ENCODE data around the gene CCDC74A.
"Not testable (repeated sequence)": the region's sequence is repeated elsewhere in the genome, so short reads cannot be mapped to it uniquely, and the experiment has no call there.

Gene CCDC74A

DNA sequence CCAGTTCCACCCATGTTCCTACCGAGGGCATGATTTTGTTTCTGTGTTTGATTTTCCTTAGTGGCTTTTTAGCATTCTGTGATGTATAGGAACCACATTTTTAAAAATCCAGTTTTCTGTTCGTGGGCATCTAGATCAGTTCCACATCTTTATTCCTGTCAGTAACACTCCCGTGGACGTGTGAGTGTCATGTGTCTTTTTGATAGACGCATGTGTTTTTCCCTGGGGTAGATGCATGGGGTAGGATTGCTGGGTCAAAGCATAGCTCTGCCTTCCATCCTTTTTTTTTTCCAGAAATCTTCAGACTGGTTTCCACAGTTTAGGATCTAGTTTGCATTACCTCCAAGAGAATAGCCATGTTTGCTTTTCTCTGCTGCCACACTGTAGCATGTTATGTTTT, 38.7 kb downstream of the CCDC74A start:
- no peak for DNase-seq

DNA sequence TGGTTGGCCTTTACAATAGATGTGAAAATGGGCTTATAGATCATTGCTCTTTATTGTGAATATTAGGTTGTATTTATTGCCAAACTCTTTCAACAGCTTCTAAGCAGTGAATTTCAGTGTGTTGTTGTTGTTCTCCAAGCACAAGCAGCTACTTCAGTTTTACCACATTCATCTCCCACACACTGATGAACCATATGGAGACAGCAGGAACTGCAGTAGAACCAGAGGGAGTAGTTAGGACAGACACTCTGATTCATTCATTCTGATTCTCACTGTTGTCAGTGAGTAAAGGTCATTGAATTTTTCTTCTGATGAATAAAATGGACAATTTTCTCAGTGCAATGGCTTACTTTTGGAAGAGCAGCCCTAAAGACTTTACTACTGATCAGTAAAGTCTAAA, 40.2 kb downstream of the CCDC74A start:
- DNase-seq, result no peak

DNA sequence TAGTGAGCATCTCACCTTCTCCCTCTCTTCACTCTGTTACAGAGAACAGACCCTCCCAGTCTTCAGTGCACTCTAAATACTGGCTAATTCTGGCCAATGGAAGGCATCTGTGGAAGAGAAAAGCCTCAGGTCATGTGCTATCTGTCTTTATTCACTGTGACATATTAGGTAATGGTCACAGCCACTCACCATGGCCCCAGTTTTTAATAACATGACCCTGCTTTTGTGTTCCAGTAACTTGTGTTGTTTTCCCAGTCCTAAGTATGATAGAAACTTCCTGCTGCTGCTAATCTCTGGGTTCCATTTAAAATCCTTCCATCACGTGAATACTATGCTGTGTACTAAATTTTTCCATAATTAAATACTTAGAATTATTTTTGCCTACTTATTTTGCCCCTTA, 40.7 kb downstream of the CCDC74A start:
- DNase-seq, result not testable (repeated sequence)

DNA sequence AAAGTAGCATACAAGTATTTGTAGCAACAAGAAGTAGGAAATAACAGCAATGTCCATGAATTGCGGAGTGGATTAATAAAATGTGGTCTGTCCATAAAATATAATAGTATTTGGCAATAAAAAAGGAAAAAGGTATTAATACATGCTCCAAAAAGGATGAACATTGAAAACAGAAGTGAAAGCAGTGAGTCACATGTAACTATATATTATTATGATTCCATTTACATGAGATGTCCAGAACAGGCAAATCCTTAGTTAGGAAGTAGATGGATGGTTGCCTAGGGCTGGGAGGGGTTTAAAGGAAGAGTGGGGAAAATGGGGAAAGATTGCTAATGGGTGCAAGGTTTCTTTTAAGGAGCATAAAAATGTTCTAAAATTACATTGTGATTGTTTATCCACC, 44.5 kb downstream of the CCDC74A start:
- no peak for DNase-seq

GRCh38 chr2:131577812-131578211, 50.1 kb downstream of the CCDC74A start:
- no peak for DNase-seq

DNA sequence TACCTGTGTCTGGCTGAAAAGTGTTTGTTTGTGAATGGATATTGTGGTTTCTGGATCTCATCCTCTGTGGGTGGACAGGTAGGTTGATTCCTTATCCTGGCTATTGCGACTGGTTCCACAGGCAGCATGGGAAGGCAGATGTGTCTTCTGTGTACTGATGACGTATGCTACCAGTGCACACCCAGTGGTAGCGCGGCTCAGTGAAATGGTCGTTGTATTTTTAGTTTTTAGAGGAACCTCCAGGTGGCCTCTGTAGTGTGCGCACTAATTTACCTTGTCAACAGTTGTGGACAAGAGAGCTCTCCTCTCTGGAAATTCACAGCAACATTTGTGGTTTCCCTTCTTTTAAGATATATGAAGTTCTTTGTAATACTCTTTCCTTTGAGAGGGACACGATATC, 52.5 kb downstream of the CCDC74A start:
- no peak for DNase-seq
